Glomerular endothelial cell (primary cell): ENCODE data around the gene KBTBD12. TPM values are rescaled to one million over a fixed set of nuclear protein-coding genes. Genes with fewer than 3 reads are reported as not detected.

ENCODE experiments used
- DNase-seq: peaks from one replicate; pipeline ENCODE4 v3.0.0-alpha.2; 2011; ENCODE audit warnings: low read depth, low spot score; ENCODE audit errors: extremely low read depth
- total RNA-seq: library from RNA; depleted of rRNA; stranded (reverse); fragments of >200 nt; gene quantifications from 2 replicates; pipeline ENCODE4 v1.2.3, GENCODE V29; 2015

The KBTBD12 gene
- total RNA-seq, 1 donor from 2014 or later = not detected

GRCh38 chr3:127982155-127982554, 67.1 kb downstream of the KBTBD12 start:
- no peak for DNase-seq

- DNase-seq = no peak
Observed at GRCh38 chr3:127984241-127984975, 69.4 kb downstream of the KBTBD12 start.

GRCh38 chr3:127985216-127985615, 70.2 kb downstream of the KBTBD12 start:
- no peak for DNase-seq

GRCh38 chr3:127985655-127986225, 70.7 kb downstream of the KBTBD12 start:
- no peak for DNase-seq

DNA sequence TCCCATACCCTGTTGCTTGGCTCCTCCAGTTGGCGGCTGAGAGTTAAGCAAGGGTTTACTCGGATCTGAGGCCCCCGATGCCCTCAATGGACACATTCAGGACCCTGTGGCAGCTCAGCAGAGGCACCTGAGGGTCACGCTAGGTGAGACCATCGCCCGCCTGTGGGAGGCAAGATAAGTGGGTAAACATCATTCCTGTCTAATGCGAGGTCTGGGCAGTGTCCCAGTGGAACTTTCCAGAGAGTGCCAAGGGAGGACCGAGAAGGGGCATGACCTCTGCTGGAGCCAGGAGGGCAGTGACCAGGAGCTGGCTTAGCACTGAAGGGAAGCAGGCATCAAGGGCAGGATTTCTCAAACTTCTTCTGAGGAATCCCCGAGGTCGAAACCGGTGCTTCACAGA, 71.8 kb downstream of the KBTBD12 start:
- DNase-seq = no peak

GRCh38 chr3:127987309-127987995, 72.4 kb downstream of the KBTBD12 start:
- DNase-seq = no peak

- no peak for DNase-seq
Observed at GRCh38 chr3:127988770-127989557, 73.9 kb downstream of the KBTBD12 start.

DNA sequence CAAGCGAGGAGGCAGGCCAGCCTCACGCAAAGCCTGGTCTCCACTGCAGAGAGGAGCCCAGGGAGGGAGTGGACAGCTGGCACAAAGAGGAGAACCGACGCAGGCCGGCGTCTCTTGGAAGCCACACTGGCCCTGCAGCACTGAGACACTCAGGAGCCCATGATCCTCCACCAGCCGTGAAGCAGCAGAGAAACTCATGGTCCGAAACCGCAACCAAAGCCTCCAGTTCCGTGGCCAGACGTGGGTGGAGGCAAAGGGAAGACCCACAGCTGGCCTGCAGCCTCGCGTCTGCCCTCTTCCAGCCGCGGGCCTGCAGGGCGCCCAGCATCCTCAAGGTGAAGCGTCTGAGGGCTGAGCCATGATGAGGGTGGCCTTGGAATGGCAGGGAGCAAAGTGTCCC, 75.0 kb downstream of the KBTBD12 start:
- DNase-seq = no peak

DNA sequence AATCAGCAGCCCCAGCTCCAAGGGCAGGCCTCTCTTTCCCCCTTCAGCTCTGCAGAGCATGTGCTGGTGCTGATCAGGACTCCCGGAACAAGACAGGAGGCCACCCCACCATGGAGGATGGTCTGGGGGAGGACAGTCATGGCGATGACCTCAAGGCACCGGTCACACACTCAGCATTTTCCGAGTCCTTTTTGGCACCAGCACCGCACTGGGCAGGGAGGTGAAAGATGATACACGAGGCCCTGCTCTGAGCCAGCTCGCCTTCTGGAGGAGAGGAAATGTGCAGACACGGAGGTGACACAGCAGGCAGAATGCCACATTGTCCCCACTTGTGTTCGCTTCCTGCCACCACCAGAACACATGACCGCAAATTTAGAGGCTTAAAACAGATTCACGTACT, 75.4 kb downstream of the KBTBD12 start:
- DNase-seq = no peak

DNA sequence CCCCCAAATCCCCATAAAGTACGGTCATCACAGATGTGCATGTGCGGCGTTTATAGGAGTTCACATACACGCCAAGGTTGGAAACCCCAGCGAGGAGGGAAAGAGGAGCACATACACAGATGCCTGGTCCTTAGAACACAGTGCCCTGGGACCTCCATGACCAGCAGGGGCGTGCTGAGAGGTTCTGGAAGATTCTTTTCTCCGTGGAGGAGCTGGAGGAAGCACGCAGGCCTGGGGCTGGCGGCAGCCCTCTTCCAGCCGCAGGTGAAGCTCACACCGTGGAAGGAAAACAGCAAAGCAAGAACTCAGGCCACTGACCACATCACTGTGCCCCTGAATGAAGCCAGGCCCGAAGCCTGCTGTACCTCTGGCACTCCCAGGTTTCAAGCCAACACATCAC, 76.2 kb downstream of the KBTBD12 start:
- no peak for DNase-seq

- DNase-seq = no peak
Observed at GRCh38 chr3:127991681-127992080, 76.6 kb downstream of the KBTBD12 start.

DNA sequence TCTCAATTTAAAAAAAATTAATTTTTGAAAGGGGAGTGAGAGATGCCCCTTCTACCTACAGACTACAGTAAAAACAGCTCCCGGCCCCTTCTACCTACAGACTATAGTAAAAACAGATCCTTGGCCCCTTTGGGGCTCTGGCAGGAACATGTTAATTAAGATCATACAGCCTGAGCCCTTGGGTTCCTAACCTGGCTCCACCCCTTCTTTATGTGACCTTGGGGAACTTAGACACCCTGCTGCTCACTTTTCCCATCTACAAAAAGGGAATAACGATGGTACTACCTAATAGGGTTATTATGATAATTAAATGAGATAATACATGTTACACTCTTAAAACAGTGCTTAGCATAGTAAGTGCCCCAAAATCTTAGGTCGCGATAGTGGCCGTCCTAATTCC, 77.1 kb downstream of the KBTBD12 start:
- no peak for DNase-seq

- DNase-seq = no peak
Observed at GRCh38 chr3:127994011-127994410, 79.0 kb downstream of the KBTBD12 start.

DNA sequence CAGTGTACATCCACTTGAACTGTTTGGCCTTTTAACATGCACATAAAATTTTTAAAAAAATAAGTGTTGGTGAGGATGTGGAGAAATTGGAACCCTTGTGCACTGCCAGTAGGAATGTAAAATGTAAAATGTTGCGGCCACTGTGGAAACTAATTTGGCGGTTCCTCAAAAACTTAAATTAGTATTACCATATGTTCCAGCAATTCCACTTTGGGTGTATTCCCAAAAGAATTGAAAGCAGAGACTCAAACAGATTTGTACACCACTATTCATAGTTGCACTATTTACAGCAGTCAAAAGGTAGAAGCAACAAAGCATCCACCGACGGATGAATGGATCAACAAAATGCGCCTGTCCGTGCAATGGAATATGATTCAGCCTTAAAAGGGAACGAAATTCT, 82.0 kb downstream of the KBTBD12 start:
- DNase-seq = no peak

- DNase-seq = no peak
Observed at GRCh38 chr3:127997961-127998360, 82.9 kb downstream of the KBTBD12 start.

DNA sequence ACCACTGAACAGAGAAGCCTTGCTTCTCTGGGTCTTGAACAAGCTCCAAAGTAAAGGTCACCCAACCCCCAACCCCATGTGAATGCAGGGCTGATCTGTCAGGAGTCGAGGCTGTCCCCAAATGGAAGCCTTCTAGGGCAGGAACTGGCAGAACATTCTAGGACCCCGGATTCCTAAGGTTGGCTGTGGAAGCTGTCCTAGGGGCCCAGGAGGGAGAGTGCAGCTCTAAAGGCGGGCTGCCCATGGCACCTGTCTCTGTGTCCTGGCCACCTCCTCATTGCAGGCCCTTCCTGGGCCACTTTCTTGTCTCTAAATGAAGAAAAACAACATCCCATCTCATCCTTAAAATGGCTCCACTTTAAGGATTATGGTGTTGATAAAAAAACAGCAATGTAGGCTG, 83.6 kb downstream of the KBTBD12 start:
- DNase-seq = no peak

DNA sequence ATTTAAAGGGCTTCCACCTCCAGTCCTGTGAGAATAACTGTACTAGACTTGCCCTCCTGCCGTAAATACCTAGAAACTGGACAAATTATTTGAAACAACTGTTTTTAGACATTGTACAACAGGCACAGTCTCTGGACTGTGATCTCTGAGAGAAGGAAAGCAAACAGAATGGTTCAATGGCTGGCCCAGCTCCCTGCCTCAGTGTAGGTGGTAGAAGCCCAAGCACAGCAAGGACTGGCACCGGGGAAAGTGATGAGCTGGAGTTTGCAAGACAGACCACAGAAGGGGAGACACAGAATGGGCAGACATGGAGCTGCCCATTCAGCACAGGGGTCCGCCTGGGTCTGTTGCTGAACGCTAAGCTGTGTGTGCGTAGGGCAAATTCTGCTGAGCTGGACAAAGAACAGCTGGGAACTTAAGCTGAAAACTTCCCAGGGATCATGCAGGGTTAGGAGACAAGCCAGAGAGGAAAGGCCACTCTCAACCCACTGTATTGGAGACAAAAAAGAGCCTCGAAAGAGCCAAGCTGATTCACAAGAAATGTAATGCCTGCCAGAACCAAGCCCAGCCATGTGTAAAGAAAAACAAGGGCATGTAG, 84.6 kb downstream of the KBTBD12 start:
- DNase-seq = no peak

DNA sequence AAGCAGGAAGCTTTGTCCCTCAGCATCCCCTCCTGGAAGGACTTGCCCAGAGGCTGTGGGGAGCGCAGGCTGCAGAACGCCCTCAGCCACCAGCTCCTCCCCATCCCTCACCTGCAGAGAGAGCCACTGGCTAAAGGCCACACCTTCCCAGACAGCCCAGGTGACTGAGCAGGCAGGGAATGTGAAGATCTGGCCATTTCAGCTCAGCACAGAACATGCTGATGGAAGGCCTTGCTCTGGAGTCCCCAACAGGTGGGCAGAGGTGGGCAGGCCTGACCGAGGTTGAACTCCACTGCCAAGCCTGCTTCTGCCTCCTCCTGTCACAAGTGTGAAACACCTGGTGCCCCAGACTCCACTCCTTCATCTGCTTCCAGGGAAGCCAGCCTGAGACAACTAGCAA, 86.5 kb downstream of the KBTBD12 start:
- DNase-seq = no peak

DNA sequence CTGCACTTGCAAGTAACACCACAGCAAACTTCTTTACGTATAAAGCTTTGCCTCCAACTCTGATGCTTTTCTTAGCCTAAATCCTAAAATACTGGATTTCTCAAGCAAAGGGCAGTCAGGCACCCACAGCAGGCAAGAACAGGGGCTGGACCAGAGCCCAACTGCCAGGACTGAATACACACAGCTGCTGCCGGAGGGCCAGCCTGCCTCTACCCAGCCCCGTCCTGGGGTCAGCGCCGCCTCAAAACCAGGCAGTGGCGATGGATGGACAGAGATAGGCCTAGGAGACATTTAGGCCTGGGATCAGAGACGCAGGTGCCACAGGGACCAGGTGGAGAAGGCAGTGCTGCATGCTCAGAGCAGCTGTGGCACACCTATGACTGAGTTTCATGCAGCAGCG, 89.6 kb downstream of the KBTBD12 start:
- DNase-seq = no peak

DNA sequence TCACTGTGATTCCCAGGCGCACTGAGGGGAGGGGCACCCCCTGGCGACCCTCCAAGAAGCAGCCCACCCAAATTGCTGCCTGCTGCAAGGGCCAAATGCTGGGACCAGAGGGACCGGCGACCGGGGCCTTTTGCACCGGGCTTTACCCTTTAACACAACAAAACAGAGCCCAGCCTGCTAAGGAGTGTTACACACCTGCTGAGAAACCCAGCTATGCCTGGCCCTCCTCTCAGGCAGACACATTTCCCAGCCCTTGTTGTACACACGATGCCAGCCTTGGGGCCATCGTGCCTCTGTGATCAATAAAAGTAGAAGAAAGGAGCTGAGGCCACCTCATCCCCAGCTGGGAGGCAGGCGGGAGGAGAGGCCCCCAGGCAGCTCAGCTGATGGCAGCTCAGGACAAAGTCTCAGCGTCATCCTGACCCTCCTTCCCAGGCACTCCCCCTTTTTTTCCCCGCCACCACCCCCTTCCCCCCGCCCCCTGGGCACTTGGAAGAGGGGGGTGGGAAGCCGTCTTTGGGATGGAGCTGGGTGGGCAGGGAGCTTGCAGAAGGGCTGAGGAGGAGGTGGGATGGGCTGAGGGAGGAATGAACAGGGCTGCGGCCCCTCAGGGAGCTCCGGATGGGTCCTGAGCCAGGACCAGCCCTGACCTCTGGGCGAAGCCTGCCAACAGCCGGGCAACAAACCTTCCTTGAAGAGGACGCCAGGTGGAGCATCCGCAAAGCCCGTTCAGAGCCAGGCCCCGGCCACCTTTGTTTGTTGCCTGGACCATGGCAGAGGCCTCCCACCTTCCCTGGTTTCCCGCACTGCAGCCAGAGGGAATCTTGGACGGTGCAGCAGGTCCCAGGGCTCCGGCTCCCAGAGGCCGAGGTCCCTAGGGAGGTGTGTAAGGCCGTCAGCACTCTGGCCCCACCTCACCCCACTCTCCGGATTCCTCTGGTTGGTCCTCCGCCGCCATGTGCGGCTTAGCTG, 91.3 kb downstream of the KBTBD12 start:
- no peak for DNase-seq
